NCI-H748 treated with DMSO at 0.1 percent for 48 hours (cell line): ENCODE results near the gene CAPNS1.

Source experiments
- DNase-seq: peaks from one replicate; lab custom pipeline; 2025; lab: John Stamatoyannopoulos, UW

Gene CAPNS1

GRCh38 chr19:36139473-36140303 is at the start of gene CAPNS1:
CAPNS1 (plus strand) TSS chr19:36140066; CDS start chr19:36141012, 946 bp downstream.
- peak; percentile 95 for DNase-seq

GRCh38 chr19:36090910-36091695 is 48.8 kb upstream of the CAPNS1 start:
- DNase-seq = no peak

- no peak for DNase-seq
Measured at GRCh38 chr19:36092566-36092965, 47.3 kb upstream of the CAPNS1 start.

GRCh38 chr19:36093146-36093662 is 46.7 kb upstream of the CAPNS1 start:
- DNase-seq = no peak

GRCh38 chr19:36093687-36094086 is 46.2 kb upstream of the CAPNS1 start:
- DNase-seq = no peak

- DNase-seq = no peak
Measured at GRCh38 chr19:36097036-36097435, 42.8 kb upstream of the CAPNS1 start.

- DNase-seq = no peak
Measured at GRCh38 chr19:36099166-36099785, 40.6 kb upstream of the CAPNS1 start.

GRCh38 chr19:36100476-36100875 is 39.4 kb upstream of the CAPNS1 start:
- DNase-seq = no peak

GRCh38 chr19:36101550-36102327 is 38.1 kb upstream of the CAPNS1 start:
- no peak for DNase-seq

- DNase-seq = no peak
Measured at GRCh38 chr19:36103040-36103626, 36.7 kb upstream of the CAPNS1 start.

GRCh38 chr19:36103842-36104552 is 35.9 kb upstream of the CAPNS1 start:
- no peak for DNase-seq

GRCh38 chr19:36106441-36106840 is 33.4 kb upstream of the CAPNS1 start:
- DNase-seq = no peak

- DNase-seq = no peak
Measured at GRCh38 chr19:36106991-36107390, 32.9 kb upstream of the CAPNS1 start.

- DNase-seq = no peak
Measured at GRCh38 chr19:36108684-36109083, 31.2 kb upstream of the CAPNS1 start.

- no peak for DNase-seq
Measured at GRCh38 chr19:36110487-36111199, 29.2 kb upstream of the CAPNS1 start, which contains the start of gene OVOL3. OVOL3 (plus strand) TSS chr19:36111143; CDS start chr19:36111203, 60 bp downstream.

GRCh38 chr19:36111200-36111539 is 28.7 kb upstream of the CAPNS1 start:
- DNase-seq = no peak

GRCh38 chr19:36112678-36113077 is 27.2 kb upstream of the CAPNS1 start:
- no peak for DNase-seq

- DNase-seq = no peak
Measured at GRCh38 chr19:36113425-36113824, 26.4 kb upstream of the CAPNS1 start.

GRCh38 chr19:36113894-36114720 is 25.8 kb upstream of the CAPNS1 start:
- DNase-seq = no peak
